SKM-1 (cell line): Measurements from ENCODE around the gene CASP7.

Source experiments
- DNase-seq: peaks from one replicate; lab custom pipeline; 2025; ENCODE audit not compliant: unreplicated experiment; lab: John Stamatoyannopoulos, UW

Gene CASP7

DNA sequence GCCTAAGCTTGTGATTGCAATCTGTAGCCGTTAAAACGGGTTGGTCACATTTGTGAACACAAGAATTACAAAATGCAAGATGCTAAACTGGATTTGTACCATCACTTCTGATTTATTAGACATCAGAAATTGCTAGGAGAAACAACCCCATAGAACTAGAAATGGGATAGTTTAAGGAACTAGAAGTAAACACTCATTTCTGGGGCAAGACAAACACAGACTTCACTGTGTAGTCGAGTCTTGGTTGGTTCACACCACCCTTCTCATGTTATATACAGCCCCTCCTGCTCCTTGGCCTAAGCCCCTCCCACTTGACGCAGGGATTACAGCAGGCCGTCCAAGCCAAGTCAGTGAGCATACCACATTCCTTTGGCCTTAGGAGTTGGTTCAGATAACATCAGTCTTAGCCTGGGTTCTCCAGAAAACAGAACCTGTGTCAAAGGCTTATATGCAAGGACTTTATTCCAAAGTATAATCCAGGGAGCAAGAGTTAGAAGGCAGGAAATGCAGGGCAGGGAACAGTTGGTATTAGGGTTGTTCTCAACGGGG, 13.8 kb upstream of the CASP7 start:
- DNase-seq: no peak

DNA sequence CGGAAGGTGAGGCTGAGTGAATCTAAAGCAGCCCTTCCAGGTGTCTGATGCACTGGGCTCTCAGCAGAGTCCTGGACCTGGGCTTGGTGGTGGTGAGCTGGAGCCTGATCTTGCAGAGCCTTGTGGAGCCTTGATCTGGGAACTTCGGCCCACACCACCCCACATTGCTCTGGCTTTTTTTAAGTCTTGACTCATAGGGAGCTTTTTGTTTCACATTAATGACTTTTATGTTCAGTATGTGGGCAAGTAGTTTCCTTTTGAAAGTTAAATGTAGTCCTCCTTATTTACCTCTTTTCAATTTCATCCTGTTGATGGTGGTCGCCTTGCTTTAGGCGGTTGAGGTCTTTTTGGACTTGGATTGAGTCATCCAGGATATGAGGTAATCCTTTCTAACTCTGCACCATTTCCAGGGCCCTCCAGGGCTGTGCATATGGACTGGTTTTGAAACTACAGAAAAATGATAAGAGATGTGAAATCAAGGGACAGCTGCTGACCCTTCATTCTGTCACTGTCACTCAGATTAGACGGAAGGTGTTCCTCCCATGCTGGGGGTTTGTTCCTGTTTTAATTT, 12.9 kb upstream of the CASP7 start:
- no peak for DNase-seq

GRCh38 chr10:113680190-113681111, 739 bp downstream of the CASP7 start:
- DNase-seq: peak; percentile 31

DNA sequence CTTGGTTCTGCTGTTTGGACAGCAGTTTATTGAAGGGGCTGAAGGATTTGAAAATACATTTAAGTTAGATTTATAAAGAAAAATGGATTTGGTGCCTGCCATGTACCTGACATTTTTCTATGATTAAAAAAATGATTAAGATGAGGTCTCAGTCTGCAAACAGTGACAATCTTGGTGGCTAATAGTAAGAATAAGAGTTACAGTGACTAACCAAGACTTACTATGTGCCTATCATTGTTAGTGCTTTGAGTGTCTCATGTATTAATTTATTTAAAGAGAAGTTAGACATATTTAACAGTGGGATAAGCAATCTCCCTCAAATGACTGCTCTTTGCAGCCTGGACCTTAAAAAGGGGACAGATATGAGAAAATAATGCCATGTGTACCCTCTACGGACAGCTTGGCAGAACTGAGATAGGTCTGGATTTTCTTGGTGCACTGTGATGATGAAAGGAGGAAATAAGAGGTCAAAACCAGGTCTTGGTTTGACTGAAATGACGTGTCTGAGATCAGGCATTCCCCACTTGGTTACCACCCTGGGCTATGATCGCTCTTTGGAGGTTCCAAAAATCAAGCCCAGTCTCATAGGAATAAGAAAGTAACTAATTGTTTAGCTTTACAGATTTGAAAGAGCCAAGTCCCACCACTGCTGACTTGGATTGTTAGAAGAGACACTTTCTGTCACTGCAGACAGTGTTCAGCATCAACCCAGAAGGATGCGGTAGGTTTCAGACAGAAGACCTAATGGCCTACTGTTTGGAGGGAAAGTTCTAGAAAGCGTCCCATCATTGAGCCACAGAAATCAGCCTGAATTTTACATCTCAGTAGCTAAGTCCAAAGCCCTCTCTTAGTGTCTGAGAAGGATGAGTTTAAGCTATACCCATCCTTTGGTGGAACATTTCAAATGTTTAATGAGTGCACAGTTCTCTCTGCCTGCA, 2.1 kb downstream of the CASP7 start:
- peak; percentile 18 for DNase-seq

DNA sequence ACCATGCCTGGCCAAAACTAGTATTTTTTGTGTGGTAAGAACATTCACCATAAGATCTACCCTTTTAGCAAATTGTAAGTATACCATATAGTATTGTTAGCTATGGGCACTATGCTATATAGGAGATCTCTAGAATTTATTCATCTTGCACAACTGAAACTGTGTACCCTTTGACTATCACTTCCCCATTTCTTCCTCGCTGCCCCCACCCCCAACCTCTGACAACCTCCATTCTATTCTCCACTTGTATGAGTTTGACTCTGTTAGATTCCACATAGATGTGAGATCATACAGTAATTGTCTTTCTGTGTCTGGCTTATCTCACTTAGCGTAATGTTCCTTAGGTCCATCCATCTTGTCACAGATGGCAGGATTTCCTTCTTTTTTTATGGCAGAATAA, 3.6 kb downstream of the CASP7 start:
- DNase-seq: no peak

GRCh38 chr10:113686028-113686427, 6.3 kb downstream of the CASP7 start:
- no peak for DNase-seq

GRCh38 chr10:113687037-113687436, 7.3 kb downstream of the CASP7 start:
- no peak for DNase-seq

GRCh38 chr10:113689057-113689456, 9.3 kb downstream of the CASP7 start:
- no peak for DNase-seq

- no peak for DNase-seq
Observed at GRCh38 chr10:113689574-113689973, 9.9 kb downstream of the CASP7 start.

GRCh38 chr10:113690749-113691148, 11.0 kb downstream of the CASP7 start:
- no peak for DNase-seq

GRCh38 chr10:113691381-113691780, 11.7 kb downstream of the CASP7 start:
- no peak for DNase-seq

- no peak for DNase-seq
Observed at GRCh38 chr10:113692271-113692670, 12.6 kb downstream of the CASP7 start.

DNA sequence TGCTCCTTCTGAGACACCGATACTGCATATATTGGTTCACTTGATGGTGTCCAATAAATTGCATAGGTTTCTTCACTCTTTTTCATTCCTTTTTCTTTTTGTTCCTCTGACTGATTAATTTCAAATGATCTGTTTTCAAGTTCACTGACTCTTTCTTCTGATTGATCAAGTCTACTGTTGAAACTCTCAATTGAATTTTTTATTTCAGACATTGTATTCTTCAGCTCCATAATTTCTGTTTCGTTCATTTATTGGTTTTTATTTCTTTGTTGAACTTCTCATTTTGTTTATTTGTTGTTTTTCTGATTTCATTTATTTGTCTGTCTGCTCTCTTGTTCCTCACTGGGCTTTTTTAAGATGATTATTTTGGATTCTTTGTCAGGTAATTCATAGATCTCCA, 13.6 kb downstream of the CASP7 start:
- DNase-seq: no peak

DNA sequence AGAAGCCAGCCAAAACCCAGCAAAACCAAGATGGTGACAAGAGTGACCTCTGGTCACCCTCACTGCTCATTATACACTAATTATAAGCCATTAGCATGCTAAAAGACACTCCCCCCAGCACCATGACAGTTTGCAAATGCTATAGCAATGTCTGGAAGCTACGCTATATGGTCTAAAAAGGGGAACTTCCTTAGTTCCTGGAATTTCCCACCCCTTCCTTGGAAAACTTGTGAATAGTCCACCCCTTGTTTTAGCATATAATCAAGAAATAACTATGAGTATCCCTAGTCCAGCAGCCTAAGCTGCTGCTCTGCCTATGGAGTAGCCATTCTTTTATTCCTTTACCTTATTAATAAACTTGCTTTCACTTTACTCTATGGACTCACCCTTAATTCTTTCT, 16.0 kb downstream of the CASP7 start:
- no peak for DNase-seq

- DNase-seq: no peak
Observed at GRCh38 chr10:113697595-113697994, 17.9 kb downstream of the CASP7 start.

GRCh38 chr10:113704637-113705343, 25.1 kb downstream of the CASP7 start:
- no peak for DNase-seq

DNA sequence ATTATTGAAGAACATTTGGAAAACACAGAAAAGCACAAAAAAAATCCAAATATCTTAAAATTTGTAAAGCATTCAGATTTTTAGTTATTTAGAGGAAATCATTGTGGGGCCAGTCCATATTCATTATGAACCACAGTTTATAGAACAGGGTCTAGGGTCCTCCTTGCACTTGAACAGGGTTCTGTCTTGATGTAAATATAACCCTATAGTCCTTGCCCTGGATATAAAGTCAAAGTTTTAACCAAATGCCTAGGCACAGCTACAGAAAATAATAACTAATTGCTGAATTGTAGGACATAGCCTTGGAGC, 25.6 kb downstream of the CASP7 start:
- DNase-seq: no peak

GRCh38 chr10:113706623-113707022, 26.9 kb downstream of the CASP7 start:
- no peak for DNase-seq

DNA sequence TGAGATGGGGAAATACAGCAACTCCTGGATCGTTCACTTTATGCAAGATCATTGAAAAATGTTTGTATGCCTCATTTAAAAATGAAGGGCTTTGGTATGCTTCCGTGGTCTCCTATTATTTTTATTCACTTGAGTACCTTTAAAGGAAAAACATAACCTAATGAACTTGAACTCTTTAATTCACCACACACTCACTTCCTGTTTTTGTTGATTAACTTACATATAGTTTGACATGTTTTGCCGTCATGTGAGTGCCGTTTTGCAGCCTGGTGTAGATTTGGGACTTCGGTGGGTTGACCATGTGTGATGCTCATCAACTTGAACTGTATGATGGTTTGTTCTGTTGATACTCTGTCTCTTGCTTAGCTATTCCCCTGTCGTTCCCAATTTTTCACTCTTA, 28.9 kb downstream of the CASP7 start:
- DNase-seq: no peak

GRCh38 chr10:113709221-113709838, 29.6 kb downstream of the CASP7 start:
- DNase-seq: no peak
